CD14-positive monocyte (primary cell): ENCODE results near the gene GRID2. TPM values are rescaled to one million over a fixed set of nuclear protein-coding genes. Genes with fewer than 3 reads are reported as not detected.

Source experiments
- DNase-seq, 3 donors: peaks; one replicate each; pipeline ENCODE4 v3.0.0-alpha.2; 2011 to 2022
- H2AFZ ChIP-seq: 2 replicates; pipeline ENCODE4 v1.6.0; 2012; ENCODE audit warnings: mild to moderate bottlenecking, low read depth, low read length, inconsistent platforms; ENCODE audit not compliant: insufficient read depth, poor library complexity, severe bottlenecking
- H3K27ac ChIP-seq, 2 donors: 1 replicate in 1 of 2; 2 replicates in 1 of 2; pipeline ENCODE4 v1.5.1; 2012 to 2013; ENCODE audit warnings: low read length in 2 of 2, control low read depth in 1 of 2, inconsistent platforms in 1 of 2, low read depth in 1 of 2, mild to moderate bottlenecking in 1 of 2
- H3K27me3 ChIP-seq, 2 donors: one replicate each; pipeline versions ENCODE4 v1.6.0 to v1.6.1; 2011 to 2013; ENCODE audit warnings: low read length in 2 of 2; ENCODE audit not compliant: control insufficient read depth in 2 of 2, insufficient read depth in 2 of 2
- H3K36me3 ChIP-seq, 2 donors: replicated peaks in 1 of 2; 1 replicate in 1 of 2; 2 replicates in 1 of 2; pipeline versions ENCODE4 v1.5.1 to v1.6.1; 2012 to 2013; ENCODE audit warnings: low read length in 2 of 2, control low read depth in 1 of 2, inconsistent platforms in 1 of 2, mild to moderate bottlenecking in 1 of 2; ENCODE audit not compliant: insufficient read depth in 2 of 2, control insufficient read depth in 1 of 2
- H3K4me1 ChIP-seq, 2 donors: 1 replicate in 1 of 2; 2 replicates in 1 of 2; pipeline versions ENCODE4 v1.5.1 to v1.6.1; 2012 to 2013; ENCODE audit warnings: low read length in 2 of 2, control low read depth in 1 of 2, inconsistent platforms in 1 of 2, mild to moderate bottlenecking in 1 of 2, moderate library complexity in 1 of 2; ENCODE audit not compliant: insufficient read depth in 2 of 2, control insufficient read depth in 1 of 2
- H3K4me2 ChIP-seq: replicated peaks from 2 replicates; pipeline ENCODE3; 2012; ENCODE audit warnings: low read length, moderate library complexity, mild to moderate bottlenecking; ENCODE audit not compliant: poor library complexity, severe bottlenecking; ENCODE audit errors: extremely low read depth
- H3K4me3 ChIP-seq, 3 experiments: fragments of 200-600 bp in 1 of 3; sonication (generic) in 1 of 3; replicated peaks in 1 of 3; 1 replicate in 2 of 3; 2 replicates in 1 of 3; pipeline ENCODE4 v1.5.1; 2011 to 2013; ENCODE audit warnings: low read length in 3 of 3, mild to moderate bottlenecking in 3 of 3, control low read depth in 2 of 3, low read depth in 2 of 3, inconsistent platforms in 1 of 3, moderate library complexity in 1 of 3
- H3K79me2 ChIP-seq: 2 replicates; pipeline ENCODE4 v1.6.0; 2012; ENCODE audit warnings: mild to moderate bottlenecking, control low read depth, inconsistent platforms, low read length, moderate library complexity; ENCODE audit not compliant: insufficient read depth
- H3K9ac ChIP-seq: 2 replicates; pipeline ENCODE4 v1.6.0; 2017; ENCODE audit warnings: low read length, mild to moderate bottlenecking; ENCODE audit not compliant: insufficient read depth, poor library complexity, severe bottlenecking
- H3K9me3 ChIP-seq, 2 donors: replicated peaks in 1 of 2; 1 replicate in 1 of 2; 2 replicates in 1 of 2; pipeline versions ENCODE4 v1.5.1 to v1.6.1; 2012 to 2013; ENCODE audit warnings: low read length in 2 of 2, control low read depth in 1 of 2; ENCODE audit not compliant: control insufficient read depth in 1 of 2, insufficient read depth in 1 of 2
- H4K20me1 ChIP-seq: 2 replicates; pipeline ENCODE4 v1.6.0; 2012; ENCODE audit warnings: mild to moderate bottlenecking, low read length, control low read depth, moderate library complexity; ENCODE audit not compliant: insufficient read depth
- H3K27ac Mint-ChIP-seq, 7 donors: one replicate each; pipeline ENCODE4 v1.8.0; 2020; ENCODE audit warnings: mild to moderate bottlenecking in 7 of 7, mixed read lengths in 7 of 7, moderate library complexity in 6 of 7, inconsistent platforms in 2 of 7
- H3K27me3 Mint-ChIP-seq, 3 donors: one replicate each; pipeline ENCODE4 v1.8.0; 2021 to 2022; ENCODE audit warnings: low read depth in 3 of 3, mild to moderate bottlenecking in 3 of 3, mixed read lengths in 3 of 3, moderate library complexity in 3 of 3, inconsistent platforms in 1 of 3
- H3K36me3 Mint-ChIP-seq, 2 donors: one replicate each; pipeline ENCODE4 v1.8.0; 2020; ENCODE audit warnings: mixed read lengths in 2 of 2, inconsistent platforms in 1 of 2, mild to moderate bottlenecking in 1 of 2
- H3K4me1 Mint-ChIP-seq: one replicate; pipeline ENCODE4 v1.8.0; 2020; ENCODE audit warnings: mild to moderate bottlenecking, mixed read lengths
- H3K4me3 Mint-ChIP-seq, 2 donors: one replicate each; pipeline ENCODE4 v1.8.0; 2020; ENCODE audit warnings: mild to moderate bottlenecking in 2 of 2, mixed read lengths in 2 of 2, moderate library complexity in 1 of 2
- H3K9me3 Mint-ChIP-seq, 7 donors: one replicate each; pipeline ENCODE4 v1.8.0; 2020 to 2022; ENCODE audit warnings: mixed read lengths in 7 of 7, mild to moderate bottlenecking in 6 of 7, moderate library complexity in 6 of 7, inconsistent platforms in 2 of 7
- WGBS: methylation state at CpG from one replicate; pipeline ENCODE4 v1.1.5; 2013; ENCODE audit warnings: missing lambda C conversion rate; ENCODE audit not compliant: insufficient coverage; 5-methylcytosine and 5-hydroxymethylcytosine counted together
- intact Hi-C, 2 donors: fragments of 100-400 bp; cut with micrococcal nuclease; formaldehyde crosslinking; loops; one replicate each; pipeline versions ENCODE4 v1.15.0 to v1.15.1; 2023
- polyA plus RNA-seq, 3 donors: library from polyadenylated mRNA; depleted of rRNA in 1 of 3; unstranded in 2 of 3; stranded (reverse) in 1 of 3; fragments of 300-500 nt in 2 of 3; fragments of >200 nt in 1 of 3; fragmentation: Illumina TruSeq in 2 of 3; gene quantifications; 1 replicate in 2 of 3; 2 replicates in 1 of 3; pipeline ENCODE4 v1.2.3, GENCODE V29; 2012 to 2021
- TF ChIP-seq, protein P1 (sequence below): fragments of 200-600 bp; IDR thresholded peaks from one replicate; pipeline ENCODE4 v1.8.0; 2022; ENCODE audit warnings: antibody characterized with exemption, mild to moderate bottlenecking

The GRID2 gene
- polyA plus RNA-seq, 3 donors, result not detected

DNA sequence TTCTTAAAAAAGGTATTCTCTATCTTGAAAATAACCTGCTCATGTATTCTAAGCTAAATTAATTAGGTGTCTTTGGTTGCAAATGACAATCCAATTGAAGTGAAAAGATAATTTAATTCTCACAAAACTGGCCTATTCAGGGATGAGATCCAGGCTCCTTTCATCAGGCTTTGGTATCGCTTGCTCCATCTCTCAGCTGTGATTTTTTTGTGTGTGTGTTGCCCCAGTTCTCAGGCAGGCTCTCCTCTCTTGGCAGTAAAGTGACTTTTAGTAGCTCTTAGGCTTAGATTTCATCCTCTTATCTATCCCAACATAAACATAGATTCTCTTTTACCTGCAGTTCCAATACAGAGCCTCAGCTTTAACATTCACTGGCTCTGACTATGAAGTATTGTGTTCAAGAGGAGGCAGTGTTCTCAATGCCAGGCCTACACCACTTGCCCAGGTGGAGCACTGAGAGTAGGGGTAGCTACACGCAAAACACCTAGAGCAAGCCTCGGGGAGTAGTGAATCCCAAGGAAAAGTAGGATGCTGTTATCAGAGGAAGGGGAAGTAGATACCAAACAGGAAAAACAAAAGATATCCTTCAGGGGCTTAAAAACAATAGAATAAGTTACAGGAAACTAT is 1132.3 kb downstream of the GRID2 start:
- intact Hi-C loops, result no loop called here
- DNase-seq, result no peak

DNA sequence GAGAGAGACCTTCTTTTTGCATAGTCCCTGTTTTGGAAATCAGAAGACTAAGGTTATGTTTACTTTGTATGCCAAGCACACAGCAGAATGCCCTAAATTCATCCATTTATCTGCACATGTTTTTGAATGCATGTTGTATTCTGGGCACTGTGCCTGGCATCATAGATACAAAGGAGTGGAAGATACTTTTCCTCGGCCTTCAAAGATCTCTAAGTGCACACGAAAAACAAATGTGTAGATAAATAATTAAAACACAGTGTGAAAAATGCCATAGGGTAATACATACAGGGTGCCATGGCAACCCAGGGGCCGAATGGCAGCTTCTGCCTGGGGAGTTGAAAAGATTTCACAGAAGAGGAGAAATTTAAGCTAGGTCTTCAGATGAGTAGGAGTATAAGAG is 1134.2 kb downstream of the GRID2 start:
- Mint-ChIP-seq H3K36me3 (no peaks in the 10 kb centered on the region), H3K27ac (no peak overlapping the region), H3K9me3 (peaks cover 0 to 7% (median 3%) of the 10 kb centered on the region in 7 donors), H3K27me3 (no peaks in the 10 kb centered on the region), H3K4me3 (no peak overlapping the region), H3K4me1 (no peaks in the 10 kb centered on the region)
- Histone ChIP-seq H3K36me3 (no peaks in the 10 kb centered on the region), H3K4me1 (no peaks in the 10 kb centered on the region), H4K20me1 (no peaks in the 10 kb centered on the region), H3K27ac (no peak overlapping the region), H3K79me2 (no peaks in the 10 kb centered on the region), H2AFZ (no peak overlapping the region), H3K4me3 (no peak overlapping the region), H3K27me3 (no peaks in the 10 kb centered on the region), H3K9ac (no peak overlapping the region), H3K4me2 (no peak overlapping the region), H3K9me3 (peaks cover 0 to 8% of the 10 kb centered on the region in 2 donors)
- WGBS, result 78% methylated on average over 1 of the region's 3 CpGs
- TF ChIP-seq, protein P1, sequence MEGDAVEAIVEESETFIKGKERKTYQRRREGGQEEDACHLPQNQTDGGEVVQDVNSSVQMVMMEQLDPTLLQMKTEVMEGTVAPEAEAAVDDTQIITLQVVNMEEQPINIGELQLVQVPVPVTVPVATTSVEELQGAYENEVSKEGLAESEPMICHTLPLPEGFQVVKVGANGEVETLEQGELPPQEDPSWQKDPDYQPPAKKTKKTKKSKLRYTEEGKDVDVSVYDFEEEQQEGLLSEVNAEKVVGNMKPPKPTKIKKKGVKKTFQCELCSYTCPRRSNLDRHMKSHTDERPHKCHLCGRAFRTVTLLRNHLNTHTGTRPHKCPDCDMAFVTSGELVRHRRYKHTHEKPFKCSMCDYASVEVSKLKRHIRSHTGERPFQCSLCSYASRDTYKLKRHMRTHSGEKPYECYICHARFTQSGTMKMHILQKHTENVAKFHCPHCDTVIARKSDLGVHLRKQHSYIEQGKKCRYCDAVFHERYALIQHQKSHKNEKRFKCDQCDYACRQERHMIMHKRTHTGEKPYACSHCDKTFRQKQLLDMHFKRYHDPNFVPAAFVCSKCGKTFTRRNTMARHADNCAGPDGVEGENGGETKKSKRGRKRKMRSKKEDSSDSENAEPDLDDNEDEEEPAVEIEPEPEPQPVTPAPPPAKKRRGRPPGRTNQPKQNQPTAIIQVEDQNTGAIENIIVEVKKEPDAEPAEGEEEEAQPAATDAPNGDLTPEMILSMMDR, result no peak
- intact Hi-C loops, result no loop called here
- no peak for DNase-seq

More for the DNA sequence above, 1132.3 kb downstream of the GRID2 start:
- Mint-ChIP-seq H3K27me3 (no peaks in the 10 kb centered on the region), H3K36me3 (no peaks in the 10 kb centered on the region), H3K4me3 (no peak overlapping the region), H3K27ac (no peak overlapping the region), H3K4me1 (no peaks in the 10 kb centered on the region), H3K9me3 (peaks cover 0 to 7% (median 3%) of the 10 kb centered on the region in 7 donors)
- H3K27ac ChIP-seq, result no peak overlapping the region
- H3K4me2 ChIP-seq, result no peak overlapping the region
- no peak overlapping the region for H3K9ac ChIP-seq
- no peaks in the 10 kb centered on the region for H3K4me1 ChIP-seq
- no peaks in the 10 kb centered on the region for H3K36me3 ChIP-seq
- H3K4me3 ChIP-seq, result no peak overlapping the region
- H4K20me1 ChIP-seq, result no peaks in the 10 kb centered on the region
- H2AFZ ChIP-seq, result no peak overlapping the region
- no CpG with 5 or more reads among the region's 3 CpGs for WGBS
- no peaks in the 10 kb centered on the region for H3K27me3 ChIP-seq
- TF ChIP-seq, protein P1, result no peak
- peaks cover 0 to 8% of the 10 kb centered on the region in 2 donors for H3K9me3 ChIP-seq
- no peaks in the 10 kb centered on the region for H3K79me2 ChIP-seq
